Liver (tissue), 9 donors: ENCODE data around the gene TMEM40. TPM values are rescaled to one million over a fixed set of nuclear protein-coding genes. Genes with fewer than 3 reads are reported as not detected.
"Not testable (repeated sequence)": the region's sequence is repeated elsewhere in the genome, so short reads cannot be mapped to it uniquely, and the experiment has no call there.

ENCODE experiments used
- DNase-seq: peaks from one replicate; pipeline ENCODE4 v3.0.0-alpha.2; 2017; ENCODE audit warnings: low spot score
- H3K27ac ChIP-seq, 2 donors: one replicate each; pipeline ENCODE4 v1.7.0; 2013; ENCODE audit warnings: inconsistent platforms in 2 of 2, low read length in 2 of 2, control low read depth in 1 of 2, low read depth in 1 of 2, mild to moderate bottlenecking in 1 of 2
- H3K27me3 ChIP-seq, 4 donors: one replicate each; pipeline versions ENCODE4 v1.6.1 to v1.7.0; 2013; ENCODE audit warnings: low read length in 3 of 4, inconsistent platforms in 1 of 4, mild to moderate bottlenecking in 1 of 4, moderate library complexity in 1 of 4; ENCODE audit not compliant: control insufficient read depth in 4 of 4, insufficient read depth in 4 of 4
- H3K36me3 ChIP-seq, 4 donors: one replicate each; pipeline versions ENCODE4 v1.6.1 to v1.7.0; 2013; ENCODE audit warnings: low read length in 3 of 4, mild to moderate bottlenecking in 3 of 4, low read depth in 1 of 4, moderate library complexity in 1 of 4; ENCODE audit not compliant: control insufficient read depth in 4 of 4, insufficient read depth in 3 of 4
- H3K4me1 ChIP-seq, 4 donors: one replicate each; pipeline versions ENCODE4 v1.6.1 to v1.7.0; 2013; ENCODE audit warnings: low read length in 3 of 4, mild to moderate bottlenecking in 3 of 4, moderate library complexity in 1 of 4; ENCODE audit not compliant: control insufficient read depth in 4 of 4, insufficient read depth in 4 of 4
- H3K4me3 ChIP-seq, 3 donors: one replicate each; pipeline versions ENCODE4 v1.6.1 to v1.7.0; 2013; ENCODE audit warnings: low read length in 3 of 3, control low read depth in 1 of 3, low read depth in 1 of 3, mild to moderate bottlenecking in 1 of 3
- H3K9ac ChIP-seq, 2 donors: one replicate each; pipeline ENCODE4 v1.7.0; 2013; ENCODE audit warnings: low read length in 2 of 2, mild to moderate bottlenecking in 2 of 2, moderate library complexity in 2 of 2, control low read depth in 1 of 2, low read depth in 1 of 2
- H3K9me3 ChIP-seq, 4 donors: one replicate each; pipeline versions ENCODE4 v1.6.1 to v1.7.0; 2013; ENCODE audit warnings: low read length in 3 of 4; ENCODE audit not compliant: control insufficient read depth in 4 of 4
- ATF3 ChIP-seq: IDR thresholded peaks from 2 replicates; pipeline ENCODE4 v1.6.1; 2016; ENCODE audit warnings: antibody characterized with exemption
- CTCF ChIP-seq: fragments of 150-350 bp; IDR thresholded peaks from 2 replicates; pipeline ENCODE4 v1.5.1; 2017; ENCODE audit warnings: improper control_type of control experiment, low read depth, low read length; ENCODE audit not compliant: missing input control
- FOXA1 ChIP-seq: IDR thresholded peaks from 2 replicates; pipeline ENCODE4 v1.6.1; 2016; ENCODE audit warnings: antibody characterized with exemption
- FOXA2 ChIP-seq: IDR thresholded peaks from 2 replicates; pipeline ENCODE4 v1.6.1; 2016; ENCODE audit warnings: antibody characterized with exemption
- GABPA ChIP-seq, 2 donors: IDR thresholded peaks in 1 of 2; conservative IDR thresholded peaks in 1 of 2; 2 replicates each; pipeline ENCODE4 v1.6.1; 2016; ENCODE audit warnings: antibody characterized with exemption in 2 of 2, mild to moderate bottlenecking in 1 of 2, moderate library complexity in 1 of 2
- HNF4A ChIP-seq, 2 donors: conservative IDR thresholded peaks; 2 replicates each; pipeline ENCODE4 v1.6.1; 2016; ENCODE audit warnings: antibody characterized with exemption in 2 of 2, mild to moderate bottlenecking in 2 of 2
- HNF4G ChIP-seq: IDR thresholded peaks from 2 replicates; pipeline ENCODE4 v1.6.1; 2016; ENCODE audit warnings: antibody characterized with exemption
- JUND ChIP-seq, 2 donors: IDR thresholded peaks; 2 replicates each; pipeline ENCODE4 v1.6.1; 2016; ENCODE audit warnings: antibody characterized with exemption in 2 of 2
- MAX ChIP-seq: IDR thresholded peaks from 2 replicates; pipeline ENCODE4 v1.6.1; 2016; ENCODE audit warnings: antibody characterized with exemption
- NR2F2 ChIP-seq: IDR thresholded peaks from 2 replicates; pipeline ENCODE4 v1.6.1; 2016; ENCODE audit warnings: antibody characterized with exemption
- RAD21 ChIP-seq, 2 donors: IDR thresholded peaks; 2 replicates each; pipeline ENCODE4 v1.6.1; 2016; ENCODE audit warnings: antibody characterized with exemption in 2 of 2, mild to moderate bottlenecking in 2 of 2
- REST ChIP-seq: IDR thresholded peaks from 2 replicates; pipeline ENCODE4 v1.6.1; 2016; ENCODE audit warnings: antibody characterized with exemption, mild to moderate bottlenecking
- RXRA ChIP-seq, 2 donors: IDR thresholded peaks; 2 replicates each; pipeline ENCODE4 v1.6.1; 2017 to 2018; ENCODE audit warnings: antibody characterized with exemption in 2 of 2, mild to moderate bottlenecking in 1 of 2
- SP1 ChIP-seq: IDR thresholded peaks from 2 replicates; pipeline ENCODE4 v1.6.1; 2018; ENCODE audit warnings: antibody characterized with exemption, mild to moderate bottlenecking
- TAF1 ChIP-seq: conservative IDR thresholded peaks from 2 replicates; pipeline ENCODE4 v1.6.1; 2016; ENCODE audit warnings: antibody characterized with exemption, mild to moderate bottlenecking
- YY1 ChIP-seq: IDR thresholded peaks from 2 replicates; pipeline ENCODE4 v1.6.1; 2016; ENCODE audit warnings: antibody characterized with exemption, mild to moderate bottlenecking
- ZBTB33 ChIP-seq: IDR thresholded peaks from 2 replicates; pipeline ENCODE4 v1.6.1; 2016; ENCODE audit warnings: antibody characterized with exemption
- WGBS: extraction: QIAGEN DNeasy Blood & Tissue Kit; methylation state at CpG from one replicate; pipeline ENCODE4 v1.1.7; 2013; 5-methylcytosine and 5-hydroxymethylcytosine counted together
- polyA plus RNA-seq, 2 donors: library from polyadenylated mRNA; stranded (reverse) in 1 of 2; unstranded in 1 of 2; fragments of 200-250 nt in 1 of 2; fragments of >200 nt in 1 of 2; fragmentation: Nextera tagmentation in 1 of 2; extraction: Ambion mirVana in 1 of 2; gene quantifications; one replicate each; pipeline versions ENCODE4 v1.2.1 to v1.2.3, GENCODE V29; 2013 to 2015
- total RNA-seq, 2 donors: library from RNA; depleted of rRNA; stranded (reverse); fragments of >200 nt; gene quantifications; one replicate each; pipeline ENCODE4 v1.2.3, GENCODE V29; 2014
- donor health status: healthy.
- donor health status: healthy.
- donor health status: healthy.
- donor health status: healthy.
- donor health status: healthy.

Gene TMEM40
- total and polyA plus RNA-seq, 4 donors = 0.57 to 0.79 TPM; not detected in 2

GRCh38 chr3:12702501-12702900, 56.6 kb downstream of the TMEM40 start:
- H3K4me3 ChIP-seq = no peak overlapping the region
- WGBS = 91% methylated on average over 3 of the region's 3 CpGs
- no peaks in the 10 kb centered on the region for H3K27me3 ChIP-seq
- no peaks in the 10 kb centered on the region for H3K9me3 ChIP-seq
- no peak overlapping the region for H3K27ac ChIP-seq
- no peak for DNase-seq
- H3K4me1 ChIP-seq = peaks cover 0 to 3% (median 0%) of the 10 kb centered on the region in 4 donors
- TF ChIP-seq HNF4A (conservative IDR thresholded peaks at IDR 0.05) (no peak), SP1 (no peak), FOXA2 (no peak), ATF3 (no peak), RAD21 (IDR thresholded peaks at IDR 0.05) (no peak), FOXA1 (no peak), CTCF (no peak), GABPA (IDR thresholded peaks at IDR 0.05 in 1 of 2, conservative IDR thresholded peaks at IDR 0.05 in 1 of 2) (no peak), RXRA (IDR thresholded peaks at IDR 0.05) (no peak), TAF1 (no peak), JUND (IDR thresholded peaks at IDR 0.05) (no peak), MAX (no peak), HNF4G (no peak), YY1 (no peak), NR2F2 (no peak), REST (no peak), ZBTB33 (no peak)
- H3K36me3 ChIP-seq = no peaks in the 10 kb centered on the region
- H3K9ac ChIP-seq = no peak overlapping the region

- H3K9me3 ChIP-seq, H3K4me1 ChIP-seq, H3K27ac ChIP-seq, H3K9ac ChIP-seq, H3K36me3 ChIP-seq, H3K4me3 ChIP-seq, DNase-seq, H3K27me3 ChIP-seq: not testable (repeated sequence)
- 89% methylated on average over 10 of the region's 10 CpGs for WGBS
Observed at GRCh38 chr3:12701601-12702000, 57.5 kb downstream of the TMEM40 start.
